Left forelimb (tissue), 1 donor: ENCODE data around the gene RGPD3.
"Not testable (repeated sequence)": the region's sequence is repeated elsewhere in the genome, so short reads cannot be mapped to it uniquely, and the experiment has no call there.

Experiments
- DNase-seq: peaks from one replicate; pipeline ENCODE4 v3.0.0-alpha.2; 2018; ENCODE audit warnings: low spot score

RGPD3 gene

GRCh38 chr2:106468107-106468506 is at the start of gene RGPD3:
TSS of gene RGPD3 (minus strand) at chr2:106468413. CDS start at chr2:106468288, 125 bp downstream.
- DNase-seq: not testable (repeated sequence)

GRCh38 chr2:106517329-106517728 is 49.1 kb upstream of the RGPD3 start:
- no peak for DNase-seq

- no peak for DNase-seq
These were observed 48.7 kb upstream of the RGPD3 start for GRCh38 chr2:106516864-106517263.

GRCh38 chr2:106516436-106516835 is 48.2 kb upstream of the RGPD3 start:
- no peak for DNase-seq

DNA sequence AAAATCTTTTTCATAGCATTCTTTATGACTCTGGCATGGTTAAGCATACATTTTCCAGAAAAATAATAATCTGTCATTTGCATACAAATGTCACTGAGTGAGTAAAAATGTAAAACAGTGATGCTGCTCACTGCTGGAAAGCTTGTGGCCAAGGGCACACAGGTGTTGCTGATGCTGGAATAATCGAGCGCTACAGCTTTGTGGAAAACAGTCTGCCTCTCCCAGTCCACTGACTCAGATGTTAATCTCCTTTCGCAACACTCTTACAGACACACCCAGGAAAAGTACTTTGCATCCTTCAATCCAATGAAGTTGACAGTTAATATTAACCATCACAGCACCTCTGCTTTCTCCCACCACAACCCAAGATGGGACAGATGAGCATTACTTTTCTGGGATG is 46.6 kb upstream of the RGPD3 start:
- not testable (repeated sequence) for DNase-seq

GRCh38 chr2:106513391-106513790 is 45.2 kb upstream of the RGPD3 start:
- not testable (repeated sequence) for DNase-seq

GRCh38 chr2:106511934-106512333 is 43.7 kb upstream of the RGPD3 start:
- DNase-seq: not testable (repeated sequence)

- not testable (repeated sequence) for DNase-seq
These were observed 43.3 kb upstream of the RGPD3 start for GRCh38 chr2:106511476-106511901.

DNA sequence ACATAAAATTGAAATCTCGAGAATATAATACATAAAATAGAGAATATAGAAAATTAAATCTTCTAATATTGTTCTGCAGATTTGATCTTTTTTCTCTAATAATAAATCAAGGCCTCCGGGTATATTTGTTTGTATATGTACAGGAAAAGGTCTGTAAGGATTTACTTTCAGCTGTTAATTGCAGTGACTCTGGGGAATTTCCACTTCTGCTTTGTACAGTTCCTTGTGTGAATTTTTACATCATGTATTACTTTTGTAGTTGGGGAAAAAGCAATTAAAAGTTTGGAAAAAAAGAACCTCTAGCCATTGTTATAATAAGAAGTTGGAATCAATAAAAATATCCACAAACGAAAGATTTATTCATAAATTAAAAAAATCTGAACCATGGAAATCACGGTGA is 42.6 kb upstream of the RGPD3 start:
- not testable (repeated sequence) for DNase-seq

- DNase-seq: not testable (repeated sequence)
These were observed 41.2 kb upstream of the RGPD3 start for GRCh38 chr2:106509374-106509770.

DNA sequence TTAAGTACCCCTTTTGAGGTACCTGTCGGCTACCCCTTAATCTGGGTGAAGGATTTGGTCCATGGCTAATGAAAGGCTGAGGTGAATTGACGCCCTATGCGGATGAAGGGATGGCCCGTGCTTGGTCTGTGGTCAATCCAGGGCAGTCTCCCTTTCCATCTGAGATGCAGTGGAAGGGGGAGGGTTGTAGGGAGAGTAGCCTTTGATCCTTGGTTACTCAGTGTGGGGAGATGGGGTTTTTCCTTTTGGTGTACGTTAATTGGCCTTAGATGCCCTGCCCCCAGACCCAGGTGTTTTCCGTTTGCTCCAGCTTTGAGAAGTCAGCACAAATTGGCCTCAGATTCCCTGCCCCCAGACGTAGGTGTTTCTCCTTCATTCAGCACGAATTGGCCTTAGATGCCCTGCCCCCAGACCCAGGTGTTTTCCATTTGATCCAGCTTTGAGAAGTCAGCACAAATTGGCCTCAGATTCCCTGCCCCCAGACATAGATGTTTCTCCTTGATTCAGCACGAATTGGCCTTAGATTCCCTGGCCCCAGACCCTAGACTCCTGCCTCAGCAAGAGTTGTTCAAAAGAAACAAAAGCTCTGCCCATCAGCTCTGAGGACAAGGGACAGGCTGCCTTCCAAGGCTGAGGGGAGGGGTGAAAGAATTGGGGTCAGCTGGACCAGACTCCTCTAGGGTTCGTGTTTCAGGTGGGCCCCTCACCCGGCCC is 40.6 kb upstream of the RGPD3 start:
- not testable (repeated sequence) for DNase-seq

GRCh38 chr2:106506002-106506687 is 37.9 kb upstream of the RGPD3 start:
- not testable (repeated sequence) for DNase-seq

- not testable (repeated sequence) for DNase-seq
These were observed 36.6 kb upstream of the RGPD3 start for GRCh38 chr2:106504787-106505186.

DNA sequence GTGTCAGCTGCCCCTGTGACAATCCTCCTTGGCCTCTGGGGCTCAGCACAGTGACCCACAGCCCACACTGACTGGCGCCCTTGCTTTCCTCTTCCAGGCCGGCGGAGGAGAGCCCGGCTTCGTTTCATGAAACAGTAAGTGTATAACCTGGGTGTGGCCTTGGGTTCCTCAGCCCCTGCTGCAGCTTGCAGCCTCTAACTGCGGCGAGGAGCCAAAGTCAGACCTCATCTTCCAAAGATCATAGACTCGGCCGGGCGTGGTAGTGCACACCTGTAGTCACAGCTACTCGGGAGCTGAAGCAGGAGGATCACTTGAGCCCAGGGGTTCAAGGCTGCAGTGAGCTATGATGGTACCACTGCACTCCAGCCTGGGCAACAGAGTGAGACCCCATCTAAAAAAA is 36.0 kb upstream of the RGPD3 start:
- DNase-seq: not testable (repeated sequence)

DNA sequence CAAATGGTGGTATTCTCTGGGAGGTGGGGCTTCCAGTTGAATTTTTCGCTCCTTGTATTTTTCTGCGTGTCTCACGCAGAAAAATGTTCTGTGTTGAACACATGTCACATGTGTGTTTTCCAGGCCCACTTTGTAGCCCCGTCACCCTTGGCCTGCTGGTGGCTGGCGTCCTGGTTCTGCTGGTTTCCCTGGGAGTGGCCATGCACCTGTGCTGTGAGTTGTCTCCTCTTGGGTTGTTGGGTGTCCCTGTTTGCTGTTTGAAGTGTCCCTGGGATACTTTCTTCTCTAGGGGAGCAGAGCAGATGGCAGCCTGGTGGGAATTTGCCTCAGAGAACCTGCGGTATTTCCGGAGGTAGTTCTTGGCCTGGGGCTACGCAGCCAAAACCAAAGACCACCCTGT is 34.1 kb upstream of the RGPD3 start:
- DNase-seq: not testable (repeated sequence)

DNA sequence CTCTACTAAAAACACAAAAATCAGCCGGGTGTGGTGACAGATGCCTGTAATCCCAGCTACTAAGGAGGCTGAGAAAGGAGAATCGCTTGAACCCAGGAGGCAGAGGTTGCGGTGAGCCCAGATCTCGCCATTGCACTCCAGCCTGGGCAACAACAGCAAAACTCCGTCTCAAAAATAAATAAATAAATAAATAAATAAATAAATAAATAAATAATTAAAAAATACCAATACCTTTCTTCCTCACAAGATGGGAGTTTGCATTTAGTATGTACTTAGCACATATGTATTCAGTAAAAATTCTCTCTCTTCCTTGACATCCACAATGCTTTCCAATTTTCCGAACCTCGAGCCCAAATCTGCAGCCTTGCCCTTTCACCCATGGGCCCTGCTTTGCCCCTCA is 32.1 kb upstream of the RGPD3 start:
- DNase-seq: not testable (repeated sequence)

DNA sequence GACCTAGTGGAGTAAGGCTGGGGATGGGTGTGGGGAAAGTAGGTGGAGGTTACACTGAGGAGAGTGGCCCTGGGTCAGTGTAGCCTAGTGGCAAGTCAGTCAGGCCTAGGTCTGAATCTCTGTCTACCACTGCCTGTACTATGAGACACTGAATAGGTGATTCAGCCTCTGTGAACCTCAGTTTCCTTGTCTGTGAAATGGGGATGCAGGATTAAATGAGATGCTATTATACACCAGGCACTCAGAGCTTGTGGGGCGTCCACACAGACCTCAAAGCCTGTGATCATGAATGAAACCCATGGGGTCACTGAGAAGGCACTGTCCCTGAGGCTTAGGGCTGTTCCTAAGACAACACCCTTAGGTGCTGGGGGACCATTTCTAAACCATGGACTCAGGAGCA is 30.3 kb upstream of the RGPD3 start:
- not testable (repeated sequence) for DNase-seq

DNA sequence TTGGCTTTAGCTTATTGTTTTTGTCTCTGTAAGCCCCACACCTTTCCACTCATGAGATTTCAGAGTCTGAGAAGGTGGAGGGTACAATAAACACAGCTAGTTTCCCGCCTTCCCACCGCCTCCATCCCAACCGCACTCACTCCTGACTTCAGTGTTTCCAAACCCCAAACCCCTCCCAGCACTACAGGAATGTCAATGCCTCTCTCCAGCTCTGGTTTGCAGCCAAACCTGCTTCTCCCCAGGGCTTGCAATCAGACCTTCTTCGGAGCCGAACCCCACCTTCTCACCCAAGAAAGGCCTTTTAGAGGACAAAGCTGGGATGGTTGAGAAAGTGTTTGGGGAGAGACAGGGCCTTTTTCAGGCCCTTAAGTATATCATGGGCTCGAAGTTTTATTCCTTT is 24.7 kb upstream of the RGPD3 start:
- not testable (repeated sequence) for DNase-seq

GRCh38 chr2:106492399-106492798 is 24.2 kb upstream of the RGPD3 start:
- DNase-seq: not testable (repeated sequence)

DNA sequence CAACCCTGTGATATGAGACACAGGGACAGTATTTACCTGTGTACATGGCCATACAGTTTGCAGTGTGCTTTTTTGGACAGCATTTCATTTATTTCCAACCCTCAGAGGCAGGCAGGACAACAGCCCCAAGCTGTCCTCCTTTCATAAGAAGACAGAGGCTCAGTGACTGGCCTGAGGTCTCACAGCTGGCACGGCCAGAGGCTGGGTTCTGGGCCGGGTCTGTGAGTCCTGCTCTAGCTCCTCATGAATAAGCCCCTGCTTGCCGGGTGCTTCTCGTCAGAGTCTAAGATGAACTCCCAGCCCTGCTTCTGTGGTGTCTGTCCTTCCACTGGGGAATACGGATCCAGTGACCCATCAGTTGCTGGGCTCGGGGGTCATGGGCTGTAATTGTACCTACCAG is 21.5 kb upstream of the RGPD3 start:
- DNase-seq: not testable (repeated sequence)

DNA sequence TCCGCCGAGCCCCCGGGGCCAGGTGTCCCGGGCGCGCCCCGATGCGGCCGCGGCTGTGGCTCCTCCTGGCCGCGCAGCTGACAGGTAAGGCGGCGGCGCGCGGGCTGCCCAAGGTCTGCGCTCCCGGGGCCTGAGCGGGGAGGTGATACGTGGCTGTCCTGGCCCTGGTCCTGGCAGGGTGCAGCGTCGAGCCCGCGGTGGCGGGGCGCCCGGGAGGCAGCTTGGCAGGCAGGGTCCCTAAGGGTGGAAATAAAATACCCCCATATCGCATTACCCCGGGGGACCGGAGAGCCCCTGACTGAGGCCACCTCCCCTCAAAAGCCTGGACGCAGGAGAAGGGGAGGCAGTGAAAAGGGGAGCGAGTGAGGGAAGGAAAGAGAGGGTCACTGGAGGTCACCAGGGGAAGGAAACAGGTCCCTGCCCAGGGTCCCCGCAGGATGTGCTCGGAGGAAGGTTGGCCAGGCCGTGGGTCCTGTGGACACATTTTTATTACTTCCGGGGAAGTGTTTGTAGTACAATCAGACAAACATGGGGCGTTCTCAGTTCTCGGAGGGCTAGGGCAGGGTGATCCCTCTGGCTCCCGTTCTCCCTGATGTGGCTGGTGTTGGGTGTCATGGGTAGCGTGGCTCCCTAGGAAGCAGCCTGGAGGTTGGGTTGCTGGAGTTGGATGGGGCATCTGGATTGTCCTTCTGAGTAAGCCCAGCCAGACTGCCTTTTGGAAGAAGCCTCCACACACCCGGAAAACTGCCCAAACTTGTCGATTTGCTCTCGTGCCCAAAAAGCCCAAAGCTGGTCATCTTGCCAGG is 19.4 kb upstream of the RGPD3 start:
- not testable (repeated sequence) for DNase-seq
